GM19372 (cell line): ENCODE data around the gene COMP.
A peak's percentile ranks its signal among the peaks of the same experiment; 100 is the strongest.
"Not testable (repeated sequence)": the region's sequence is repeated elsewhere in the genome, so short reads cannot be mapped to it uniquely, and the experiment has no call there.

Source experiments
- ATAC-seq: cut with Tn5 transposase; IDR thresholded peaks from one replicate; pipeline ENCODE4 v1.9.1; 2021; ENCODE audit warnings: mild to moderate bottlenecking, low read depth, moderate library complexity; ENCODE audit not compliant: unreplicated experiment

Gene COMP

GRCh38 chr19:18790566-18791314 lies at the start of gene COMP:
TSS of gene COMP (minus strand) at chr19:18791305. CDS start at chr19:18791269, 36 bp downstream.
- no peak for ATAC-seq

DNA sequence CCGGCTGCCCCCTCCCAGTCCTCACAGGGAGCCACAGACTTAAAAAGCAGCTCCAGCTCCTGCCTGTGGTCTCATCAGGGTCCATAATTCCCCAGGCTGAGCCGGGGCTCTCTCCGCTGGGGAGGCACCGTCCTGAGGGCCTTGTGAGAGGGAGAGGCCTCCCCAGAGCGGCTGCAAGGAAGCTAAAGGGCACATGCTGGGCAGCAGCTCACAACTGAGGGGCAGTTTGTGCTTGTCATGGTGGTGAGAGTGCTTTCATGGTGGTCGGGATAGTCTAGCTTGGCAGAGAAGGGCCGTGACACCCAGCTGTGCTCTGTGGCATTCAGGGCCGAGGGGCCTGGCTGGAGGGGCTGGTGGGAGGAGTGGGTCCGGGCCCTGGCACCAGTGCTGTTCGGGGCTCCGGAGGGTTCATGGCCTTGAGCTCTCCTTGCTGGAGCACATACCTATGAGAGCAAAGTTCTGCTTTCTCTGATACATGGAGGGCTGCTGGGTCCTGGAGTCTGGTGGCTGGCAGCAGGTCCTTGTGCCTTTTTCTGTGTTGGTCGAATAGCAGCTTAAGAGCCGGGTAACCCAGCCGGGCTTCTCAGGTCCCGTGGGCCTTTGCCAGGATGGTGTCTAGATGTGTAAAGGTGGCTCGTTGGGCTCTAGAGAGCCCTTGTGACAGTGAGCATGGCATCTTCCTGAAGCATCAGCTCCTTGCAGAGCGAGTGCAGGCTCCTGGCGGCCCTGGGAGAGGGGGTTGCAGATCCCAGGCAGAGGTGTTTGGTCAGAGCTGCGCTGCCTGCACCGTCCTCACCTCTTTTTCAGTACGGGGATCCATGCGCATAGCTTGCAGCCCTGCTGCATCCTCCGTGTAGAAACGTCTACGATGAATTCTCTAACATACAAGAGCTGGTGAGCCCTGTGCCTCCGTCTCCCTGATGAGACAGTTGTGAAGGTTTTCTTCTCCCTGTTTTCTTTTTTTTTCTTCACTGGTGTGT lies 49.5 kb upstream of the COMP start:
- no peak for ATAC-seq

DNA sequence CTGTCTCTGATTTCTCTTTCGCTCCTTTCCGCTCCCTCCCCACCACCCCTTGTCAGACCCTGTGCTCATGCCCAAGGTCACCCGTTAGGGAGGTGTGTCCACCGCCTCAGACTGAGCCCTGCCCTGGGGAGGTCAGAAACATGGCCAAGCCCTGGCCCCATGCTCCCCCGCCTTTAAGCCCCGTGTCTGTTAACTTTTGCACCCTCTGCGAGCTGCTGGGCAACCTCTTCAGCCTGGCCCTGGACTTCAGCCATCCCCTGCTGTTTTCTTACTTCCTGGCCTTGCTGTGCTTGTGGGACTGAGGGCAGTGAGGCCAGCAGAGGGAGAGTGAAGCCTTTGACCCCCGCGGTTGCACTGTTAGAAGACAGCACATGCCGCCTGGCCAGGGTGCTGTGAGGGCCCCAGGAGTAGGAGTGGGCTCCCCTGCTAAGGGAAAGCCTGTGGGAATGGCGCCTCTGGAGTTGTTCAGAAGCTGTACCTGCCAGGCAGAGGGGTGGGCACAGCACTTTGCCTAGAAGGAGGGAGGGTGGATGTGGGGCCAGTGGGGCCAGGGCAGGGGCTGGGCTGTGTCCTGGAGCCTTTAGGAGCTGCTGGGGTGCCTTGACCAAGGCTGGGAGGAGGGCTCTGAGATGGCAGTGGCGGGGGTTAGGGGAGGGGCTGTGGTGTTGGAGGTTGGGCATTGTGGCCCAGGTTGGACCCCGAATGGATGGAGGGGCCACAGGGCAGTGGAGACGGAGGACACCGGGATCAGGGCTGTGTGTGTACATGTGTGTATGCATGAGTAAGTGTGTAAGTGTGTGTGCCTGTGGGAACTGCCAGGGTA lies 48.6 kb upstream of the COMP start:
- no peak for ATAC-seq

DNA sequence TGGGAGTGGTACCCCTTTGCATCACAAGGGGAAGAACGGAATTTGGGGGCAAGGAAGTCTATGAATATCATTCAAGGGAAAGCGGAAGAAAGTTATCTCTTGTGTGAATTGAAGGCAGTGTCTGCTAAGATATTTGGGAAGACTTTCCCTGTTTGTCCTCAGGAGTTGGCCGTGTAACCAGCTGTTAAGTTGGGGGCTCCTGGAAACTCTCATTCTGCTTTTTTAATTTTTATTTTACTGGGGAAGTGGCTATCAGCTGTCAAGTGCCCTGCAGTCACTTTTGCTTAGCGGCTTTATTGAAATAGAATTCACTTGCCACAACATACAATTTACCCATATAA lies 43.5 kb upstream of the COMP start:
- ATAC-seq = no peak

- no peak for ATAC-seq
These were observed 42.9 kb upstream of the COMP start for GRCh38 chr19:18833849-18834643.

- no peak for ATAC-seq
These were observed 42.0 kb upstream of the COMP start for GRCh38 chr19:18833141-18833476.

- peak; percentile 28 for ATAC-seq
These were observed 41.4 kb upstream of the COMP start for GRCh38 chr19:18832306-18833140.

- peak; percentile 75 for ATAC-seq
These were observed 40.6 kb upstream of the COMP start, which contains the start of gene UPF1 for GRCh38 chr19:18831524-18832305. TSS of gene UPF1 (plus strand) at chr19:18831959. CDS start at chr19:18832210, 251 bp downstream.

- no peak for ATAC-seq
These were observed 39.4 kb upstream of the COMP start for GRCh38 chr19:18830488-18830887.

DNA sequence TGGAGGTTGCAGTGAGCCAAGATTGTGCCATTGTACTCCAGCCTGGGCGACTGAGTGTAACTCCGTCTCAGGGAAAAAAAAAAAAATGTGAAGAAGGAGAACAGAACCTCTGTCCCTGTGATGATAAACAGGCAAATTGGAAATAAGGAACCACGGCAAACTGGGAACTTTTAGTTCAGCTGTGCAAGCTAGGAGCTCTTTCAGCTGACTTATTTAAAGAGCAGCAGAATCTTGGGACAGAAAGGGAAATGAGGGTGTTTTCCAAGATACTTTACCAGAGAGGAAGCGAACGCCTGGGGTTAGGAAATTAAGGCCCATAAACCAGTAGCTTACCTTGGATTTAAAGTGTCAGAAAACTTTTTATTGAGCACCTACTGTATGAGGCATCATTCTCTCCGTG lies 37.7 kb upstream of the COMP start:
- no peak for ATAC-seq

GRCh38 chr19:18817574-18817973 lies 26.5 kb upstream of the COMP start:
- ATAC-seq = no peak

- ATAC-seq = not testable (repeated sequence)
These were observed 25.5 kb upstream of the COMP start for GRCh38 chr19:18816645-18817044.

GRCh38 chr19:18815673-18816072 lies 24.6 kb upstream of the COMP start:
- ATAC-seq = no peak

GRCh38 chr19:18814063-18814462 lies 23.0 kb upstream of the COMP start:
- ATAC-seq = no peak

DNA sequence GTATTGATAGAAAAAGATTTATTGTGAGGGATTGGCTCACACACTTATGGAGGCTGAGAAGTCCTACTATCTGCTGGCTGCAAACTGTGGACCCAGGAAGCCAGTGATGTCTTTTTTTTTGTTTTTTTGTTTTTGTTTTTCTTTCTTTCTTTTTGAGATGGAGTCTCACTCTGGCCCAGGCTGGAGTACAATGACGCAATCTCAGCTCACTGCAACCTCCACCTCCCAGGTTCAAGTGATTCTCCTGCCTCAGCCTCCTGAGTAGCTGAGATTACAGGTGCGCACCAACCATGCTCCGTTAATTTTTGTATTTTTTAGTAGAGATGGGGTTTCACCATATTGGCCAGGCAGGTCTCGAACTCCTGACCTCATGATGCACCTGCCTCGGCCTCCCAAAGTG lies 20.5 kb upstream of the COMP start:
- not testable (repeated sequence) for ATAC-seq

- ATAC-seq = no peak
These were observed 18.2 kb upstream of the COMP start for GRCh38 chr19:18809149-18809868.

GRCh38 chr19:18807861-18808331 lies 16.8 kb upstream of the COMP start:
- no peak for ATAC-seq

DNA sequence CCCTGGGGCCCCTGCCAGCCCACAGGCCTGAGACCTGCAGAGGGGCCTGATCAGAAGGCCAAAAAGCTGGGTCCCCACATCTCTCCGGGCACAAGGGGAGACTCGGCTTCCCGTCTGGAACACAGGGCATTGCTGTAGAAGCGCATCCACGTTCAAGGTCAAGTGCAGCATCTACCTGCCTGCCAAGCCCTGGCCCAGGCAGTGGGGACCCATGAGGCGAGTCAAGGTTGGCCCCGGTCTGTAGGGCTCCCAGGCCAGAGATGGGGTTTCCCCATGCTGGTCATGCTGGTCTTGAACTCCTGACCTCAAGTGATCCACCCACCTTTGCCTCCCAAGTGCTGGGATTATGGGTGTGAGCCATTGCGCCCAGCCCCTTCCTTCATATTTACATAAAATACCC lies 13.5 kb upstream of the COMP start:
- no peak for ATAC-seq
